GM12892 (cell line): ENCODE results near the gene RPL37.

Experiments used
- POLR2A ChIP-seq: IDR thresholded peaks from 2 replicates; pipeline ENCODE4 v1.6.1; 2011; ENCODE audit warnings: low read depth, low read length, control low read depth
- POLR2AphosphoS5 ChIP-seq: IDR thresholded peaks from 2 replicates; pipeline ENCODE4 v1.6.1; 2011; ENCODE audit warnings: low read depth, low read length, control low read depth
- TAF1 ChIP-seq: IDR thresholded peaks from 2 replicates; pipeline ENCODE4 v1.6.1; 2011; ENCODE audit warnings: low read depth, mild to moderate bottlenecking, control low read depth, low read length, borderline replicate concordance

- TF ChIP-seq POLR2A (no peak), TAF1 (no peak), POLR2AphosphoS5 (no peak)
Measured at GRCh38 chr5:40877371-40877988, 42.5 kb upstream of the RPL37 start.
